ENCODE measurements around the gene PSMB7. TPM values are rescaled to one million over a fixed set of nuclear protein-coding genes. Genes with fewer than 3 reads are reported as not detected.

The PSMB7 gene
- total RNA-seq, 1 experiment from 2014 or later: 380 TPM

GRCh38 chr9:124325816-124326215 lies 89.4 kb downstream of the PSMB7 start:
- TF ChIP-seq EZH2 (IDR thresholded peaks at IDR 0.05; ENCODE audit: borderline replicate concordance, low read depth, low read length, poor library complexity, severe bottlenecking): no peak
- TF ChIP-seq, protein P1, sequence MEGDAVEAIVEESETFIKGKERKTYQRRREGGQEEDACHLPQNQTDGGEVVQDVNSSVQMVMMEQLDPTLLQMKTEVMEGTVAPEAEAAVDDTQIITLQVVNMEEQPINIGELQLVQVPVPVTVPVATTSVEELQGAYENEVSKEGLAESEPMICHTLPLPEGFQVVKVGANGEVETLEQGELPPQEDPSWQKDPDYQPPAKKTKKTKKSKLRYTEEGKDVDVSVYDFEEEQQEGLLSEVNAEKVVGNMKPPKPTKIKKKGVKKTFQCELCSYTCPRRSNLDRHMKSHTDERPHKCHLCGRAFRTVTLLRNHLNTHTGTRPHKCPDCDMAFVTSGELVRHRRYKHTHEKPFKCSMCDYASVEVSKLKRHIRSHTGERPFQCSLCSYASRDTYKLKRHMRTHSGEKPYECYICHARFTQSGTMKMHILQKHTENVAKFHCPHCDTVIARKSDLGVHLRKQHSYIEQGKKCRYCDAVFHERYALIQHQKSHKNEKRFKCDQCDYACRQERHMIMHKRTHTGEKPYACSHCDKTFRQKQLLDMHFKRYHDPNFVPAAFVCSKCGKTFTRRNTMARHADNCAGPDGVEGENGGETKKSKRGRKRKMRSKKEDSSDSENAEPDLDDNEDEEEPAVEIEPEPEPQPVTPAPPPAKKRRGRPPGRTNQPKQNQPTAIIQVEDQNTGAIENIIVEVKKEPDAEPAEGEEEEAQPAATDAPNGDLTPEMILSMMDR (conservative IDR thresholded peaks at IDR 0.05; ENCODE audit: low read depth, low read length): no peak
- DNase-seq (ENCODE audit: low spot score): no peak
- ChIA-PET CTCF (no interaction called here), POLR2A (ENCODE audit: low non-redundant PET) (interaction anchor here (0.6 kb wide), 1 partner anchor 1002 kb away, joined by 16 read pairs; no protein-coding TSS in a partner anchor)
- no TSS peak for BruUV-seq (replicated peaks)
- Histone ChIP-seq H3K27me3 (replicated peaks; ENCODE audit: insufficient read depth, low read depth, low read length, poor library complexity) (no peaks in the 10 kb centered on the region), H3K9me3 (ENCODE audit: low read depth, low read length, poor library complexity, severe bottlenecking) (no peaks in the 10 kb centered on the region), H3K27ac (ENCODE audit: low read depth, low read length, poor library complexity, severe bottlenecking) (no peak overlapping the region), H3K4me1 (ENCODE audit: insufficient read depth, low read length, poor library complexity, severe bottlenecking) (no peaks in the 10 kb centered on the region), H3K4me3 (ENCODE audit: low read depth, low read length, poor library complexity, severe bottlenecking) (no peak overlapping the region), H3K36me3 (ENCODE audit: insufficient read depth, low read length, poor library complexity, severe bottlenecking) (peaks cover 14% of the 10 kb centered on the region)
- intact Hi-C loops (cut with micrococcal nuclease; ENCODE audit: unreplicated experiment): loop anchor here (10.0 kb wide), 1 partner anchor 921 kb away; no protein-coding TSS in a partner anchor

DNA sequence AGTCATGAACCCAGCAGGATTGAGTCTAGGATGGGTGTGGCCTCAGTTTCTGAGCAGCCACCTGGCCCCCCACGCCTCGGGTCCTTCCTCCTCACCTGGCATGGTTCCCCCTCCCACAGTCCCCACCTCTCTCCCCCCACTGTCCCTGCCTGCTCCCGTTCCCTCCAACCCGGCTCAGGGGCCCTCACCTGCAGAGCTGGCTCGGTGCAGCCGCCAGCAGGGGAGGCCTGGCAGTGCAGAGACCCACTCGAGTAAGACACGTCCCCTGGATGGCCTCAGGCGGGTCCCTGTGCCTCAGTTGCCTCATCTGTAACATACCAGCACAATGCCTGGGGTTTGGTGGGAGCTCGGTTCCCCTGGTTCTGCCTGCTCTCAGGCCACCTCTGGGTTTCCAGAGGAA lies 91.3 kb downstream of the PSMB7 start:
- Histone ChIP-seq H3K4me1 (ENCODE audit: insufficient read depth, low read length, poor library complexity, severe bottlenecking) (no peaks in the 10 kb centered on the region), H3K27me3 (replicated peaks; ENCODE audit: insufficient read depth, low read depth, low read length, poor library complexity) (no peaks in the 10 kb centered on the region), H3K36me3 (ENCODE audit: insufficient read depth, low read length, poor library complexity, severe bottlenecking) (peaks cover 14% of the 10 kb centered on the region), H3K9me3 (ENCODE audit: low read depth, low read length, poor library complexity, severe bottlenecking) (no peaks in the 10 kb centered on the region), H3K4me3 (ENCODE audit: low read depth, low read length, poor library complexity, severe bottlenecking) (no peak overlapping the region), H3K27ac (ENCODE audit: low read depth, low read length, poor library complexity, severe bottlenecking) (no peak overlapping the region)
- intact Hi-C loops (cut with micrococcal nuclease; ENCODE audit: unreplicated experiment): loop anchor here (10.0 kb wide), 1 partner anchor 919 kb away; no protein-coding TSS in a partner anchor
- BruUV-seq (replicated peaks): no TSS peak
- CTCF ChIA-PET: no interaction called here
- TF ChIP-seq EZH2 (IDR thresholded peaks at IDR 0.05; ENCODE audit: borderline replicate concordance, low read depth, low read length, poor library complexity, severe bottlenecking): no peak
- TF ChIP-seq, protein P1 (conservative IDR thresholded peaks at IDR 0.05; ENCODE audit: low read depth, low read length): no peak
- DNase-seq (ENCODE audit: low spot score): no peak
- POLR2A ChIA-PET (ENCODE audit: low non-redundant PET): no interaction called here

- H3K36me3 ChIP-seq (ENCODE audit: insufficient read depth, low read length, poor library complexity, severe bottlenecking): peaks cover 14% of the 10 kb centered on the region
- CTCF ChIA-PET: no interaction called here
- intact Hi-C loops (cut with micrococcal nuclease; ENCODE audit: unreplicated experiment): loop anchor here (10.0 kb wide), 1 partner anchor 918 kb away; no protein-coding TSS in a partner anchor
These were observed 92.4 kb downstream of the PSMB7 start for GRCh38 chr9:124322618-124323432.

More at GRCh38 chr9:124322618-124323432, 92.4 kb downstream of the PSMB7 start:
- Histone ChIP-seq H3K4me1 (ENCODE audit: insufficient read depth, low read length, poor library complexity, severe bottlenecking) (no peaks in the 10 kb centered on the region), H3K4me3 (ENCODE audit: low read depth, low read length, poor library complexity, severe bottlenecking) (no peak overlapping the region), H3K9me3 (ENCODE audit: low read depth, low read length, poor library complexity, severe bottlenecking) (no peaks in the 10 kb centered on the region), H3K27me3 (replicated peaks; ENCODE audit: insufficient read depth, low read depth, low read length, poor library complexity) (no peaks in the 10 kb centered on the region), H3K27ac (ENCODE audit: low read depth, low read length, poor library complexity, severe bottlenecking) (no peak overlapping the region)
- TF ChIP-seq EZH2 (IDR thresholded peaks at IDR 0.05; ENCODE audit: borderline replicate concordance, low read depth, low read length, poor library complexity, severe bottlenecking): no peak
- TF ChIP-seq, protein P1 (conservative IDR thresholded peaks at IDR 0.05; ENCODE audit: low read depth, low read length): no peak
- DNase-seq (ENCODE audit: low spot score): no peak
- POLR2A ChIA-PET (ENCODE audit: low non-redundant PET): no interaction called here
- no TSS peak for BruUV-seq (replicated peaks)
